T-helper 17 cell (primary cell): ENCODE results near the gene KRT23. TPM values are rescaled to one million over a fixed set of nuclear protein-coding genes. Genes with fewer than 3 reads are reported as not detected.
"Not testable (repeated sequence)": the region's sequence is repeated elsewhere in the genome, so short reads cannot be mapped to it uniquely, and the experiment has no call there.

ENCODE experiments used
- ATAC-seq: fragments of 150-1000 bp; cut with Tn5 transposase; 2 replicates; pipeline ENCODE4 v1.10.0; 2021; ENCODE audit warnings: mild to moderate bottlenecking, moderate library complexity
- DNase-seq, 3 donors: peaks; one replicate each; pipeline versions ENCODE4 v3.0.0 to v3.0.0-alpha.2; 2020 to 2021
- H3K9me3 ChIP-seq: one replicate; pipeline ENCODE4 v1.7.0; 2013; ENCODE audit warnings: low read length, mild to moderate bottlenecking; ENCODE audit not compliant: control insufficient read depth, poor library complexity, severe bottlenecking
- H3K27ac Mint-ChIP-seq: one replicate; pipeline ENCODE4 v1.8.0; 2022; ENCODE audit warnings: mild to moderate bottlenecking, moderate library complexity, mixed read lengths
- H3K27me3 Mint-ChIP-seq: one replicate; pipeline ENCODE4 v1.8.0; 2022; ENCODE audit warnings: mixed read lengths
- H3K36me3 Mint-ChIP-seq: one replicate; pipeline ENCODE4 v1.8.0; 2022; ENCODE audit warnings: low read depth, mixed read lengths
- H3K4me1 Mint-ChIP-seq: one replicate; pipeline ENCODE4 v1.8.0; 2022; ENCODE audit warnings: mild to moderate bottlenecking, mixed read lengths
- H3K4me3 Mint-ChIP-seq: one replicate; pipeline ENCODE4 v1.8.0; 2022; ENCODE audit warnings: mild to moderate bottlenecking, moderate library complexity, mixed read lengths
- total RNA-seq, 4 donors: library from RNA in 2 of 4; stranded (reverse) in 2 of 4; gene quantifications; one replicate each; pipeline ENCODE4 v1.2.3 and lab custom pipeline; 2022 to 2026

Gene KRT23
- total RNA-seq, 2 donors from 2014 or later, result not detected

DNA sequence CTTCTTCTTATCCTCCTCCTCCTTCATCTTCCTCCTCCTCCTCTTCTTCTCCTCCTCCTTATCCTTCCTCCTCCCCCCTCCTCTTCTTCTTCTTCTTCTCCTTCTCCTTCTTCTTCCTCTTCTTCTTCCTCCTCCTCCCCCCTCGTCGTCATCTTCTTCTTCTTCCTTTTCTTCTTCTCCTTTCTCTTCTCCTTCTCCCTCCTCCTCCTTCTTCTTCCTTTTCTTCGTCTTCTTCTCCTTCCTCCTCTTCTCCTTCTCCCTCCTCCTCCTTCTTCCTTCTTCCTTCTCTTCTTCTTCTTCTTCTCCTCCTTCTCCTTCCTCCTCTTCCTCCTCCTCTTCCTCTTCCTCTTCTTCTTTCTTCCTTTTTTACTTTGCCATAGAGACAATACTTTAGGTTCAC lies 5.1 kb upstream of the KRT23 start:
- DNase-seq, result no peak
- Mint-ChIP-seq H3K27me3 (peaks cover 47% of the 10 kb centered on the region), H3K27ac (no peak overlapping the region), H3K4me1 (no peaks in the 10 kb centered on the region), H3K36me3 (peaks cover 4% of the 10 kb centered on the region), H3K4me3 (no peak overlapping the region)
- no peak for ATAC-seq
- H3K9me3 ChIP-seq, result no peaks in the 10 kb centered on the region

DNA sequence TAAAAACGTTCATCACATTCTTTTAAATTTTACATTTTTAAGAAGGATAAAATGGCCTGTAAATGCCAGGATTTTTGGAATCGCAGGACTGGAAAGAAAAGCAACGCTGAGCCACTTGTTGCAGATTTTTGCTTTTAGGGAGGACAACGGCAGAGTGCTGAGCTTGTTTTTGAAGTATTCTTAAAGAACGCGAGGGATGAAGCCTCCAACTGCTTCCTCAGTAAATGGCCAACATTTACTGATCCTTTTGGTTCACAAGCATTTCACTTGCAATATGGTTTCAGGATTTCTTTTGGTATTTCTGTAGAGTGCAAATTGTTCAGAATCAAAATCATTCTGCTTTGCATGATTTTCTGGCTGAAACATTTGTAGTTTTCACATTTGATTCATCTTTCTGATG lies 2.8 kb upstream of the KRT23 start:
- peaks cover 4% of the 10 kb centered on the region for H3K4me1 Mint-ChIP-seq
- DNase-seq (no peak), ATAC-seq (no peak)
- H3K27ac Mint-ChIP-seq, result no peak overlapping the region
- peaks cover 42% of the 10 kb centered on the region for H3K27me3 Mint-ChIP-seq
- H3K4me3 Mint-ChIP-seq, result no peak overlapping the region
- H3K9me3 ChIP-seq, result no peaks in the 10 kb centered on the region
- peaks cover 3% of the 10 kb centered on the region for H3K36me3 Mint-ChIP-seq

DNA sequence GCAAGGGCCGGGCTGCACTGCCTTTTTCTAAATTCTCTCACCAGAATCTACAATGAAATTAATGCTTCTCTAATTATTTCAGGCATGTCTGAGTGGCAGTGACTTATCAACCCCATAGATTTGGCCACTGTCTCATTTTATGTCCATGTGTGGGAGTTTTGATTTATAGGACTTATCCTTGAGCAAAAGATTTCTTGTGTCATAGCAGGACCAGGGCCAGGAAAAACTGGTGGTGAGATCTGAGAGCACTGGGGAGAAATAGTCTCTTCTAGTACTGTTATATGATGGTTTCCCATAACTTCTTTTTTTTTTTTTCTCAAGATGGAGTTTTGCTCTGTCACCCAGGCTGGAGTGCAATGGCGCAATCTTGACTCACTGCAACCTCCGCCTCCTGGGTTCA lies 1.5 kb upstream of the KRT23 start:
- Mint-ChIP-seq H3K4me1 (peaks cover 4% of the 10 kb centered on the region), H3K27ac (no peak overlapping the region), H3K27me3 (peaks cover 38% of the 10 kb centered on the region), H3K36me3 (peaks cover 3% of the 10 kb centered on the region), H3K4me3 (no peak overlapping the region)
- ATAC-seq (no peak), DNase-seq (no peak)
- H3K9me3 ChIP-seq, result no peaks in the 10 kb centered on the region

DNA sequence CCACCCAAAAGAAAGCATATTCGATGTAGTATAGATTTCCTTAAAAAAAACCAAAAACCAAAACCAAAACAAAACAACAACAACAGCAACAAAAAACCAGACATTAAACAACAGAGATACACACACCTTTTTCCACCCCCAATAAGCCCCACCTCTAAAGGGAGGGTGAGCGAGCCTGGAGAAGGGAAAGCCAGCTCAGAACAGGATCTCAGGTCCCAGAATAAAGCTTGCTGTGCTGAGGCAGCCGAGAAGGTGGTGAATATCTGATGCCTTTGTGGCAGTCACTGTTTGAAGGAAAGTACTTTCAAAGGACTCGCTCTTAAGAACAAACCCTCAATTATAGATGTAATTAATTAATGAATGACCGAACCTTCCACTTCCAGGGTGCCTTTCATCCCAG lies 470 bp downstream of the KRT23 start:
- DNase-seq (no peak), ATAC-seq (no peak)
- Mint-ChIP-seq H3K27ac (no peak overlapping the region), H3K4me1 (peaks cover 4% of the 10 kb centered on the region), H3K27me3 (peaks cover 46% of the 10 kb centered on the region), H3K36me3 (no peaks in the 10 kb centered on the region), H3K4me3 (no peak overlapping the region)
- no peaks in the 10 kb centered on the region for H3K9me3 ChIP-seq

- no peak overlapping the region for H3K27ac Mint-ChIP-seq
- H3K4me3 Mint-ChIP-seq, result no peak overlapping the region
- peaks cover 4% of the 10 kb centered on the region for H3K4me1 Mint-ChIP-seq
- H3K27me3 Mint-ChIP-seq, result peaks cover 46% of the 10 kb centered on the region
- H3K36me3 Mint-ChIP-seq, result no peaks in the 10 kb centered on the region
- no peak for DNase-seq
- no peaks in the 10 kb centered on the region for H3K9me3 ChIP-seq
- no peak for ATAC-seq
Measured at GRCh38 chr17:40936437-40936971, 942 bp downstream of the KRT23 start.

DNA sequence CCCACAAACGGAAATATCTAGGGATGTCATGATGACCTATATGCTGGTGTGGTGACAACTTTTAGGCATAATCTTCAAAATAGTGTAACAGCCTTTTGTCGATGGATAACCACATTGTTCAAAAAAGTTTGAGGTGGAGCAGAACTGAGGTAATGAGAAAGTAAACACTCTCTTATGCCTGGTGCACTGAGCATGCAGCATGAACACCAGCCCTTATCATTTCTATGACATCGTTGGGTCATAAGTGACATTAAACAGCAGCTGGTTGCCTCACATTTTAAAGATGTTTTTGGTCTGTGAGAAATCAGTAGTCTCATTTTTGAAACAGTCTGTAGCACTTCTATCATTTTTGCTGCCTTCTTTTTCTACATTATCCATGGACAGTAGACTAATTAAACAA lies 1.8 kb downstream of the KRT23 start:
- H3K9me3 ChIP-seq, result no peaks in the 10 kb centered on the region
- peaks cover 4% of the 10 kb centered on the region for H3K4me1 Mint-ChIP-seq
- no peak for DNase-seq
- H3K4me3 Mint-ChIP-seq, result no peak overlapping the region
- H3K27ac Mint-ChIP-seq, result peak overlapping the region; percentile 63
- ATAC-seq, result peak; percentile 71
- H3K27me3 Mint-ChIP-seq, result peaks cover 46% of the 10 kb centered on the region
- no peaks in the 10 kb centered on the region for H3K36me3 Mint-ChIP-seq

- Mint-ChIP-seq H3K4me3 (no peak overlapping the region), H3K4me1 (peaks cover 4% of the 10 kb centered on the region)
- ATAC-seq, result no peak
Measured at GRCh38 chr17:40932608-40933007, 4.8 kb downstream of the KRT23 start.

DNA sequence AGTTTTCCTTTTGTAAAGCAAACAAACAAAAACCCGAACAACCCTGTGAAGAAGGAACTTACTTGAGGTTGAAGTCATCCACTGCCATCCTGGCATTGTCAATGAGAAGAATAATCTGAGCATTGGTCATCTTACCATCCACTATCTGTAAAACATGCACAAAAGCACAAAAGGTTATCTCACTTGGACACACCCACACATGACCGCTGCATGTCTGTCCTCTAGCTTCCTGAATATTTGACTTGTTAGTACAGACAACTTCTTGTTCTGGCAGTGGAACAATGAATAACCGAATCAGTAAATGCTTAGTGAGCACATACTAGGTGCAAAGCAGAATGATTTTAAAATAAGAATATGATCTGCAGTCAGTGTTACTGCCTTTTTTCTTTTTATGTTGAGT lies 6.1 kb downstream of the KRT23 start:
- Mint-ChIP-seq H3K4me3 (no peak overlapping the region), H3K4me1 (peaks cover 3% of the 10 kb centered on the region), H3K36me3 (peaks cover 4% of the 10 kb centered on the region), H3K27ac (no peak overlapping the region), H3K27me3 (peaks cover 58% of the 10 kb centered on the region)
- ATAC-seq (no peak), DNase-seq (no peak)
- no peaks in the 10 kb centered on the region for H3K9me3 ChIP-seq

More at GRCh38 chr17:40932608-40933007, 4.8 kb downstream of the KRT23 start:
- no peaks in the 10 kb centered on the region for H3K9me3 ChIP-seq
- no peak for DNase-seq
- no peaks in the 10 kb centered on the region for H3K36me3 Mint-ChIP-seq
- no peak overlapping the region for H3K27ac Mint-ChIP-seq
- H3K27me3 Mint-ChIP-seq, result peaks cover 56% of the 10 kb centered on the region

DNA sequence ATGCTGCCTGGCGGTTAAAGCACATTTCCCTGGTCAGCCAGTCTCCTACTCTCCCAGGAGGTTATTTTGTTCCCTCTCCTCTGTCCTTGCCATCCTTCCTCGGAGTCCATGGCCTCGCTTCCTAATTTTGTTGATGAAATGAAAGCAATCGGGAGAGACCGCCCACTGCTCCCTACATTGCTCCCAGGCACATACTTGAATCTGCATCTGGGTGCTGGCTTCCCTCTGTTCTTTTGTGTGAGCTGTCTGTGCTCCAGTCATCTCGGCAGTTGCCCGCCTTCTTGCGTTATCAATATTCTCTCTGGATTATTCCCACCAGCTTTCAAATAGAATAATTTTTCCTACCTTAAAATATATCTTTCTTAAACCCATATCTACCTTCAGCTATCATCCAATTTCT lies 11.1 kb downstream of the KRT23 start:
- Mint-ChIP-seq H3K4me1 (peaks cover 5% of the 10 kb centered on the region), H3K27ac (no peak overlapping the region), H3K27me3 (peaks cover 47% of the 10 kb centered on the region), H3K4me3 (no peak overlapping the region), H3K36me3 (peaks cover 4% of the 10 kb centered on the region)
- DNase-seq (no peak), ATAC-seq (no peak)
- H3K9me3 ChIP-seq, result no peaks in the 10 kb centered on the region

DNA sequence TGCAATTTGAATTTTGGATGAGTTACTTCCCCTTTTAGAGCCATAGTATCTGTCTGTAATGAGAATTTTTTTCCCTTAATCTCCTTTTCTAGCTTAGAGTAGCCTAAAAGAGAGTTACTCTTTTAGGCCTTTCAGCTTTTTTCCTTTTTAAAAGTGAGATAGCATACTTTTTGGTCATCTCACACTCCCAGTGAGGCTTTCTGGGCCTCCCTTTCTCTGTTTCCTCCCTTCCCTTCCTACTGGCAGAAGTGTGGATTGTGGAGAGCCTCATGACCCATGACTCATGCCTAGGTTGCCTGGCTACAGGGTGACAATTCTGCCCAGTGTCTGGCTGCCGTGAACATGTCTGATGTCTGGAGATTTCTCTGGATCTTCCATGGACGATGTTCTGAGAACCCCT lies 15.2 kb downstream of the KRT23 start:
- H3K9me3 ChIP-seq, result no peaks in the 10 kb centered on the region
- no peak overlapping the region for H3K4me3 Mint-ChIP-seq
- ATAC-seq (no peak), DNase-seq (no peak)
- no peak overlapping the region for H3K27ac Mint-ChIP-seq
- peaks cover 11% of the 10 kb centered on the region for H3K4me1 Mint-ChIP-seq
- H3K27me3 Mint-ChIP-seq, result peaks cover 36% of the 10 kb centered on the region
- H3K36me3 Mint-ChIP-seq, result peaks cover 4% of the 10 kb centered on the region

- DNase-seq, result no peak
- H3K27ac Mint-ChIP-seq, result no peak overlapping the region
- peaks cover 24% of the 10 kb centered on the region for H3K27me3 Mint-ChIP-seq
- ATAC-seq, result no peak
- peaks cover 7% of the 10 kb centered on the region for H3K4me1 Mint-ChIP-seq
- H3K36me3 Mint-ChIP-seq, result no peaks in the 10 kb centered on the region
- no peaks in the 10 kb centered on the region for H3K9me3 ChIP-seq
- no peak overlapping the region for H3K4me3 Mint-ChIP-seq
Measured at GRCh38 chr17:40921026-40921425, 16.4 kb downstream of the KRT23 start.

DNA sequence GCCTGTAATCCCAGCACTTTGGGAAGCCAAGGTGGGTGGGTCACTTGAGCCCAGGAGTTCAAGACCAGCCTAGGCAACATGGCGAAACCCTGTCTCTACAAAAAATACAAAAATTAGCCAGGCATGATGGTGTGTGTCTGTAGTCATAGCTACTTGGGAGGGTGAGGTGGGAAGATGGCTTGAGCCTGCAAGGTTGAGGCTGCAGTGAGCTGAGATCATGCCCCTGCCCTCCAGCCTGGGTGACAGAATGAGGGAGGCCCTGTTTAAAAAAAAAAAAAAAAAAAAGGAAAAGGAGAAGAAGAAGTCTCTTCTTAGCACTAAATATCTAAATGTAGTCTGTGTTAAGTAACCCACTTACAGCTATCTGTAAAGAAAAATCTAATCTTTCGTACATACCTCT lies 20.3 kb downstream of the KRT23 start:
- H3K4me3 Mint-ChIP-seq, ATAC-seq, H3K9me3 ChIP-seq, H3K36me3 Mint-ChIP-seq, DNase-seq, H3K27ac Mint-ChIP-seq, H3K4me1 Mint-ChIP-seq: not testable (repeated sequence)
- H3K27me3 Mint-ChIP-seq, result peaks cover 16% of the 10 kb centered on the region

- H3K27me3 Mint-ChIP-seq, result peaks cover 22% of the 10 kb centered on the region
- no peak overlapping the region for H3K4me3 Mint-ChIP-seq
- DNase-seq (no peak), ATAC-seq (no peak)
- H3K36me3 Mint-ChIP-seq, result no peaks in the 10 kb centered on the region
- no peak overlapping the region for H3K27ac Mint-ChIP-seq
- H3K4me1 Mint-ChIP-seq, result peaks cover 6% of the 10 kb centered on the region
- H3K9me3 ChIP-seq, result no peaks in the 10 kb centered on the region
Measured at GRCh38 chr17:40916366-40916765, 21.1 kb downstream of the KRT23 start.

DNA sequence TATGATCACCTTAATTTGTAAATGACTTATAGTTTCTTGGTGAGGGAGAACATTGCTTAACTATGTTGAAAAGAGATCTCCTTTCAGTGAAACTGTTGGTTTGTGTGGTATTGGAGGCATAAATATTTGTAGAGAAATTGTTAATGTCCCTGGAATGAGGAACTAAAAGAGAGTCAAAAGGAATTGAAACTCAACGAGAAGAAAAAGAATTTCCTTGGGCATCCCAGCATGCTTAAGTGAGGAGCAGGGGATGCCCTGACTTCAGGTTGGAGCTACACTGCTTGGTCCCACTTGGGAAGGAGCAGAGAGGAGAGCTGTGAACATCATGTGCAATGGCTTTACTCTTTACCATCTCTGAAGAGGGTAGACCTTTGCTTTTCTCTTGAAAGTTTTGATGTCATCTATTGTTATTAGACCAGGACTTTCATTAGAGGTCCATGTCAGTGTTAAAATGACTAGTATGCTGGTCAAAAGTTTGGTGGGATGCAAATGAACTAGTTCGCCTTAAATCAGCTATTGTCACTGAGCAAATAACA lies 21.7 kb downstream of the KRT23 start:
- no peak overlapping the region for H3K27ac Mint-ChIP-seq
- no peak for DNase-seq
- ATAC-seq, result no peak
- no peak overlapping the region for H3K4me3 Mint-ChIP-seq
- no peaks in the 10 kb centered on the region for H3K9me3 ChIP-seq
- peaks cover under 1% of the 10 kb centered on the region for H3K4me1 Mint-ChIP-seq
- no peaks in the 10 kb centered on the region for H3K36me3 Mint-ChIP-seq
- H3K27me3 Mint-ChIP-seq, result peaks cover 22% of the 10 kb centered on the region
